HPDE6-E6E7 (cell line): Measurements from ENCODE around the gene FBXW11.
A peak's percentile ranks its signal among the peaks of the same experiment; 100 is the strongest.
"Not testable (repeated sequence)": the region's sequence is repeated elsewhere in the genome, so short reads cannot be mapped to it uniquely, and the experiment has no call there.

Experiments
- DNase-seq: peaks from one replicate; pipeline ENCODE4 v3.0.0; 2011; ENCODE audit warnings: missing footprints; ENCODE audit errors: extremely low spot score

Gene FBXW11

DNA sequence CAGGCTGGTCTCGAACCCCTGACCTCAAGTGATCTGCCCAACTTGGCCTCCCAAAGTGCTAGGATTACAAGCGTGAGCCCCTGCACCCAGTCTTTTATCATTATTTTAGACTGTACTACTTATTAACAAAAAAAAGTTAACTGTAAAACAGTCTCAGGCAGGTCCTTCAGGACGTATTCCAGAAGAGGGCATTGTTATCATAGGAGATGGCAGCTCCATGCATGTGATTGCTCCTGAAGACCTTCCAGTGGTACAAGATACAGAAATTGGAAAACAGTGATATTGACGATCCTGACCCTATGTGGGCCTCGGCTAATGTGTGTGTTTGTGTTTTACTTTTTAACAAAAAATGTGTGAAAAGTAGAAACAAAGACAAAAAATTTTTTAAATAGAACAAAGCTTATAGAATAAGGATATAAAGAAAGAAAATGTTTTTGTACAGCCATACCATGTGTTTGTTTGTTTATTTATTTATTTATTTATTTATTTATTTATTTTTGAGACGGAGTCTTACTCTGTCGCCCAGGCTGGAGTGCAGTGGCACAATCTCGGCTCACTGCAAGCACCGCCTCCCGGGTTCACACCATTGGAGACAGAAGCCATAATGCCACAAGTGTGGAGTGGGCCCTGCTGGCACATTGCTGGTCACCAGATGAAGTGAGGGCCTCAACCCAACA is 13.8 kb upstream of the FBXW11 start:
- DNase-seq, result not testable (repeated sequence)

GRCh38 chr5:172015346-172015745 is 8.9 kb upstream of the FBXW11 start:
- no peak for DNase-seq

DNA sequence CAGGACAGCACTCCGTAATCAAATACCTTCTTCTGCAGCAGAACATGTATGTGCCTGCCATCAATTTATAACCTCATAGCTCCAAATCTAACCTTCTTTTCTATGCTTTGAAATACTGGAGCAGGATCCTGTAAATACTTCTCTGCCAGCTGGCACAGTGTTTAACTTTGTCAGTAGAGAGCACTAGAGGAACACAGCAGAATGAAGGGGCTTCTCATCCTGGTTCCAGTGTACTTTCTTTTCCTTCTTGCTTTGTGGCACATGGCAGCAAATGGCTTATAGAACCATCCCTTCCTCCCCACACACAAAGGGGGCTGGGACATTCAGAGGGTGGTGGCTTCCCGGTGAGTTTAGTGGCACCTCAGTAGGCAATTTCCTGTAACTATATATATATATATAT is 3.8 kb upstream of the FBXW11 start:
- DNase-seq, result no peak

DNA sequence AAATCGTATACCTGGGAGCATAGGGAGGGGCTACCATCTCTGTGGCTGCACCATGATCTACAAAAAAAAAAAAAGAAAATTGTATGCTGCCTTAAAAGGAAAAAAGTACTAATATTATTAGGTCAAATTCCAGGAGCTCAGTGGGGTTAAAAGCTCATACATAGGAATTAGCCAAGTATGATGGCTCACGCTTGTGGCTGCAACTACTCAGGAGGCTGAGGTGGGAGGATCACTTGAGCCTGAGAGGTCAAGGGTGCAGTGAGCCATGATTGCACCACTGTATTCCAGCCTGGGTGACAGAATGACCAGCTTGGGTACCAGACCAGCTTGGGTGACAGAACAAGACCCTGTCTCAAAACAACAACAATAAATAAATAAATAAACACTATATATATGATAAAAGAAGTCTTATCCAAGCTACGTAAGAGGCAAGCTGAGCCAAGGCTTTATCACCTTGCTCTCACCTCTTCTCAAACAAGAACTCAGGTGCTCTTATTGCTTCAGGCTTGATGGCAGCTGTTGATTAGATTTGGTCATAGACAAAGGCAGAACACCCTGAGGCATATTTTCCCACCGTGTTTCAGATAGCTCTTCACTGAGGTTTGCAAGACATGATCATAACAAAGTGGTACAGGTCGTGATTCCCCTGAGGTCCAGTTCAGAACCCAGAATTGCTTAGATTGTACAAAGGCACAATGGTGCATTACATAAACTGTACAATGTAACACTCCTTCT is 3.3 kb upstream of the FBXW11 start:
- DNase-seq, result no peak

DNA sequence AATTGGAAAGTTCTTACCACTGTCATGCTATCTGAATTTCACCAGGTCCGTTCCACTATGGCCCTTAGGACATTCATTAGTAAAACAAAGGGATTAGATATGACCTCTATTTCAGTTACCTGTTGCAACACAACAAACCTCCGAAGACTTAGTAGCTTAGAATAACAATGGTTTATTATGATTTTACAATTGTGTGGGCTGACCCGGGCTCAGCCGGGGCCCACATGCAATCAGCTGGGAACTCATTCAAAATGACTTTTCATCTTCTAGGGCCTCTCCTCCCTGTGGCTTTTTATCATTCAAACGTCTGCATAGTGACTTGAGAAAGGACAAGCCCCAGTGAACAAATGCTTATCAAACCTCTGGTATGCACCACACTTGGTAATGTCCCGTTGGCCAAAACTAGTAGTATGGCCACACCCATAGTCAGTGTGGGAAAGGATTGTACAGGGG is 2.3 kb upstream of the FBXW11 start:
- DNase-seq, result no peak

DNA sequence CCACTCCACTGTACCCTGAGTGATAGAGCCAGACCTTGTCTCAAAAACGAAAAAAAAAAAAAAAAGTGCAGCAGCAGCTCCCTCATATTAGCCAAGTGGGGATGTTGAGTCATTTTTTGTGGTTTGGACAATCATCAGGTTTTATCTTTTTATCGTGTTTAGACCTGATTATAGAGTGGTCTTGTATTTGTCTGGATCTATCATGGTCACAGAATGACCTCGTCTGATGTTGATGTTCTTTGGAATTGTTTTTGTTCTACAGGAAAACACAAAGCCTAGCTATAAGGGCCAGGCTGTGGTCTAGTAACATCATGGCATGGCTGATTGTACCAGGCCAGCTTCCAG is 1.6 kb upstream of the FBXW11 start:
- no peak for DNase-seq

GRCh38 chr5:172007175-172008110 is 1.0 kb upstream of the FBXW11 start:
- no peak for DNase-seq

- DNase-seq, result no peak
Observed at GRCh38 chr5:172005708-172006320, 624 bp downstream of the FBXW11 start.

DNA sequence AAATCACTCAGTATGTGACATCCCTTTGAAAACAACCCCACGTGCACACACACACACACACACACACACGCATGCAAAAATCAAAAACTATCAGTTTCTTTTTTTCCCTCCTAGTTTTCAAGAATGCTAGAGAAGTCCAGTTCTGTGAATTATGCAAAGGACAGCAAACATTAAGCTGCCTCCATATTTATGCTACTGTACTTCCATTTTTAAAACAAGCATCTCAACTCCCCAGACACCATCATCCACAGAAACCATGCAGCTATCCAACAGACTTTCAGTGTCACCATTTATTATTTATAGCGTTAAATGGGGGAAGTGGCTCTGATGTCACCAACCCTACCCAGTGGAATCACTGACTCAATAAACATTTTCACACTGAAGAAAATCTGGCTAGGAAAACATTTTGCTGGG is 1.6 kb downstream of the FBXW11 start:
- DNase-seq, result no peak

DNA sequence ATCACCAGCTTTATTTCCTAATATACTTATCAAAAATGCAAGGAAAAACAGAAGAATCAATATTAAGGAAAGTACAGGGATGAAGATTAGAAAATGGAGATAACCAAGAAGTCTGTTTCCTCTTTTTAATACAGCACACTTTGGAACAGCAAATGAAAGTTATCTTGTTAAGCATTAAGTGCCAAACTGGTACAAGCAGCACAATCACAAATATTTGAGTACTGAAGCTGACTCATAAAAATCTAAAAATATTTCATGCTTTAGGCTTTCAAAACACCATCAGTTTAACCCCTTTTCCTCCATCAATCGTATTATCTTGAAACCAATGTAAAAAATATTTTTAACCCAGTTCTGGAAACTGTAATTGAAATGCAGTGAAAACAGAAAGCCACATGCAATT is 2.7 kb downstream of the FBXW11 start:
- no peak for DNase-seq

DNA sequence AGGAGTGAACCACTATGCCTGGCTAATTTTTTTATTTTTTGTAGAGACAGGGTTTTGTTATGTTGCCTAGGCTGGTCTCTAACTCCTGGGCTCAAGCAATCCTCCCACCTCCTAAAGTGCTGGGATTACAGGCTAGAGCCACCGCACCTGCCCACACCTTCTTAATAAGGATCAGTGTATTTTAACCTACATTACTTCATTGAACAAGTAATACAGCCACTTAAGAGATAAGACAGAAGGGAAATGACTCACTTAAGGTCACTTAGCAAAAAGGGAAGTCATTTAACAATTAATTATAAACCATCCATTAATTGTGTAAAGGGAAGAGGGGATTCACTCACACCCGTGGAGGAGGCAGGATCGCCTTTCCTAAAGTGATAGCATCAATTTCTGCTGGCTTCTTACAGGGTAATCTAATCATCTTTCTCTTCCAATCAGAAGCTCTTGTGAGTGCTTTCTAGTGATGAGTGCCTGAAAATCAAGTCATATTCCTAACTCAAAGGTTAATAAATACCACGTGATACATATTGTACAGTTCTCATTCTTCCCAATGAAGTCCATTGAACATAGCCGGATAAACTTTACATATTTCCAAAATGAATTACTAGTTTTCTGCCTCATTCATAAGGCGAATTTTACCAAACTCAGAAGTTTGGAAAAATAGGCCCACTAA is 3.5 kb downstream of the FBXW11 start:
- no peak for DNase-seq

- no peak for DNase-seq
Observed at GRCh38 chr5:172002310-172002709, 4.1 kb downstream of the FBXW11 start.

DNA sequence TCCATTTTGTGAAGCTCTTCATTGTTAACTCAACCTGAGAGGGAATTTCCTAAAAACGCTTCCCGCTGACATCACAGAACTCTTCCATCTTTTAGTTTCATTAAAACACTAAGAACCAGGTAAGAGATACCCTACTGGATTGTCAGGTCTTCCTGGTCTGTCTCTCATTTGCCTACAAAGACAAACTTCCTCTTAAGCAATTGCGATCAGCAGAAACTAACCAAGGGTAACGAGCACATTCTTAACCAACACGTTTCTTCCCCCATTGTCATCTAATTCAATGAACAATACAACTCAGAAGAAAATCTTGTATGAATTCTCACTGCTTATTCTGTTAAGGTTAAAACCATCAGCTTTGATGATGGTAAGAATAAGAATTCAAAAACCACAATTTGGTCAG is 6.6 kb downstream of the FBXW11 start:
- DNase-seq, result no peak

- DNase-seq, result no peak
Observed at GRCh38 chr5:171999100-171999499, 7.3 kb downstream of the FBXW11 start.

DNA sequence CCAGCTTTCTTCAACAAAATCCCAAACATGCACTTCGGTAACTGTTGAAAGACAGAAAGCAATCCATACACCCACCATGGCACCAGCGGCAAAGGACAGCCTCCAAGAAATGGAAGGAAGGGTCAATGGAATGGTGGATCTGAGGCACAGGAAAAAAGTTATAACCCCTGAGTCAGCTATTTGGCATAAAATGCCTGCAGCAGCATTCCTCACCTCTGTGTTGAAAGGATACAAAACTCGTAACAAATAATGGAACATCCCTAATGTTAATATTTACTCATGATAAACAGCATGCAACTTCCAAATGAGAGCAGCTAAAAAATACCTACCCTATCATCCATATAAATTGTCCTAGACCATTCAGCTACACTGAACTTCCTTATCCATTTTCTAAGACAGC is 9.4 kb downstream of the FBXW11 start:
- no peak for DNase-seq

DNA sequence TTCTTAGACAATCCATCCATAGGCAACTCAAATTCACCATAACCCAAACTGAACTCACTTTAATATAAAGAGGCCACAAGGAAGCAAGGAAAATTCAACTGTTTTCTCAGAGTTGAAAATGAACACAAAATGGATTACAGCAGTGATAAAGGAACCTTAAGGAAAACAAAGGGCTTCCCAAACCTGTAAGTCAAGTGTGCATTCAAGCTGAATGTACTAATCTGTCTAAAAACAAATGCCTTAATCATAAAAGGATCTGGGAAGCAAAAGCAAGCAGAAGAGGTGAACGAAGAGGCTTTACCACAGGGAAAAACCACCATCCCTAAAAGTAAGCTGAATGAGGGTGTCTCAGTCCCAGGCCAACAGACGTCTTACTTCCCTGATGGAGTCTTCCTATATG is 13.6 kb downstream of the FBXW11 start:
- no peak for DNase-seq

GRCh38 chr5:171992305-171992704 is 14.1 kb downstream of the FBXW11 start:
- no peak for DNase-seq

- DNase-seq, result no peak
Observed at GRCh38 chr5:171990713-171991015, 15.8 kb downstream of the FBXW11 start.

DNA sequence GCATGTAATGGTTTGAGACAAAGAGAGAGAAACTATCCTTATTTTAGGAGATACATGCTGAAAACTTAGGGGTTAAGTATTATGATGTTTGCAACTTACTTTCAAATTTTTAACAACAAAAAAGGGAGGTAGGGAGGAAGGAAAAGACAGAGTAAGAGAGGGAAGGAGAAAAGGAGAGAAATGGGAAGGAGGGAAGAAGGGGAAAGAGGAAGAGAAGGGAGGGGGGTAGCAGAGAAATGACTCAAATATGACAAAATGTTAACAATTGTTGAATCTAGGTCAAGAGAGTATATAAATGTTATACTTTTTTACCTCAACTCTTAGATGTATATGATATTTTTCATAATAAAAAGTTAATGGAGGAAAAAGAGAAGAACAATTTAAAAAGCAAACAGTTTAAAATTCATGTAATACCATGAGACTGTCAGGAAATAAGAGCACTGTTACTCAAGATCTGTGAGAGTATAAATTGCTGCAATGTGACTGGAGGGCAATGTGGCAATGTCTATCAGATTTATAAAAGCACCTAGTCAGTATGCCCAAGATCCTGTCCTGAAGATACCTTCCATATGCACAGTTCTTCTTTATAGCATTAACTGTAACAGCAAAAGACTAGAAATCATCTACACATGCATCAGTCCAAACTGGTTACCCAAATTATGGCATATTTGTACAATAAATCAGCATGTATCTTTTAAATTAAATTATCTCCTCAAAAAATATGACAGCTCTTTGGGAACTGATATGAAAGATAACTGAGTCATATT is 16.3 kb downstream of the FBXW11 start:
- no peak for DNase-seq

DNA sequence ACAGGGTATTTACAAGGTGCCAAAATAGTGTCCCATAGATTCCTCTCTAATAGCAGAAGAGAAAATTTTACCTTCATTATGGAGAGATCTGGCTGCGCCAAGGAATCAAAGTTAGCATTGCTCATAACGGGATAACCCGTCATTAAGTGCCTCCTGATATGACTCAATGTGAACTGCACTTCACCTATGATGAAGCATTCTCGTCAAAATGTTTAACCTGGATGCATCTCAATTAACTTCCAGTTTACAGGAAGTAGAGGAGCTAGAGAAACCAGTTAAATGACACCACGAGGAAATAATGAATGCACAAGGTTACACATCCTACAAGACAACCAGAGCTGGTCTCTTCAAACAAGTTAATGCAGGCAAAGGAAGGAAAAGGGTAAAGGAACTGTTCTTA is 17.2 kb downstream of the FBXW11 start:
- DNase-seq, result peak; percentile 77

- no peak for DNase-seq
Observed at GRCh38 chr5:171986772-171987171, 19.7 kb downstream of the FBXW11 start.
